Measurements from ENCODE around the gene WDR45B. TPM values are rescaled to one million over a fixed set of nuclear protein-coding genes. Genes with fewer than 3 reads are reported as not detected.
A peak's percentile ranks its signal among the peaks of the same experiment; 100 is the strongest.

WDR45B gene
- total and polyA plus RNA-seq, 7 experiments from 2014 or later: 30.5 to 91.6 (median 65.6) TPM

DNA sequence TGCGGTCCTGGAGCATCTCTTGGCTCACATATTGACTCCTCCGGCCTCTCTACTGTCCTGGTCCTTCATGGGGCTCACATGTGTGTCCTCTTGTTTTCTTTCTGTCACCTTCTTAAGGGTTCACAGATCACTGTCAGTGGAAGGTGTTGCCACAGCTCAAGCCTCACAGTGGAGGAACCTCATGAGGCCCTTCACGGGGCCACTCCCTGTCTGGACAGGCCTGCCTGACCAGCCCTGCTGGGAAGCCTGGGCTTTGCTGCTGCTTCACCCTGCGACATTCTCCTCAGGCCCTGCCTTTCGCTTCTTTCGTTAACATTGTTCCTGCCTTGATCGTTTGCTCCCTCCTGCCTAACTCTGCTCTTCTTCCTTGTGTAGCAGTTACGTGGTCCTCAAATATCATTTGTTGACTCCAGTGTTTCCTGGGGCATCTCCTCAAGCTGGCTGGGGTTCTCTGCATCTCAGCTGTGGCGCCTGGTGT, 55.9 kb downstream of the WDR45B start:
- peaks cover 0 to 10% (median 4%) of the 10 kb centered on the region in 5 donors for H3K36me3 Mint-ChIP-seq
- Histone ChIP-seq H3K27ac (ENCODE audit: low read depth, low read length) (peak overlapping the region; percentile 70), H3K27me3 (ENCODE audit: control insufficient read depth in 2 of 2, insufficient read depth in 2 of 2, low read length in 2 of 2) (no peaks in the 10 kb centered on the region), H3K9me3 (ENCODE audit: control insufficient read depth in 2 of 3, low read length in 3 of 3) (no peaks in the 10 kb centered on the region), H3K4me3 (ENCODE audit: low read length) (no peak overlapping the region), H3K36me3 (ENCODE audit: control insufficient read depth in 2 of 3, insufficient read depth in 3 of 3, low read length in 3 of 3) (peaks cover 0 to 23% (median 0%) of the 10 kb centered on the region in 3 experiments), H3K4me1 (ENCODE audit: control insufficient read depth in 2 of 2, insufficient read depth in 2 of 2, low read length in 2 of 2) (peaks cover 24 to 31% of the 10 kb centered on the region in 2 donors)
- H3K9me3 Mint-ChIP-seq: peaks cover 0 to 2% (median 0%) of the 10 kb centered on the region in 11 donors
- intact Hi-C loops (cut with micrococcal nuclease): loop anchor here in 1 of 2 donors (2.0 to 10.0 kb wide), 2 partner anchors 56 to 102 kb away; partner anchors contain the start of genes RAB40B and WDR45B
- peak overlapping the region in 9 of 10 donors; percentile 75 to 86 (median 80) for H3K4me3 Mint-ChIP-seq
- ChIA-PET CTCF (interaction anchor here (0.6 kb wide), 1 partner anchor 12 kb away, joined by 4 read pairs; no protein-coding TSS in a partner anchor), POLR2A (interaction anchor here (0.6 kb wide), 1 partner anchor 548 kb away, joined by 3 read pairs; no protein-coding TSS in a partner anchor)
- peak; percentile 14 for ATAC-seq
- no peaks in the 10 kb centered on the region for H3K27me3 Mint-ChIP-seq
- H3K4me1 Mint-ChIP-seq: peaks cover 19 to 52% (median 36%) of the 10 kb centered on the region in 7 donors
- peak overlapping the region; percentile 75 to 94 (median 90) for H3K27ac Mint-ChIP-seq
- no peak for DNase-seq

DNA sequence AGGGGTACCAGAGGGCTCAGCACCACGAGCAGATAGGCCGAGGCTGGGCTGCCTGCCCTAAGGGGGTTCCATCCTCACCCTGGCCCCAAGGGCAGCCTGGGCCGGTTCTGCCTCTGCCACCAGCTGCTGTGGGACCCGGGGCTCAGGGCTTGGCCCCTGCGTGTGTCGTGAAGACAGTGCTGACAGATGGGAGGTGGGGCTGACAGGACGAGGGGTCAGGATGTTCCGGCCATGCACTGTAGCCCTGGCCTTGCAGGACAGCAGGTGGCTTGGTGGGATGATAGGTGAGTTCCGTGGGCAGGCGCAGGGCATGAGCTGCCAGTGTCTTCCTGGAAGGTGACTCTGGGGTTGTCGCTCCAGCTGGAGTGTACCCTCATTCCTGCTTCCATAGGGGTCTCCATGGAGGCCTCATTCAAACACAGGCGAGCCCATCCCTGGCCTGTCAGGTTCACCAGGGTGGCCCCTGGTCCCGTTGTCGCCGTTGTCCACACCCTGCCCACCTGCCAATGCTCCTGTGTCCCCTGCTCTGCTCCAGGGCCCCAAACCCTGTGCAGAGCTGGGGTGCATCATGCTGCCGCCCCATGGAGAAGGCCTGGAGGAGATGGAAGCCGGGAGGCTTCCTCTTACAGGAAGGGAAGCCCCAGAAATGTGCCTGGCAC, 57.2 kb downstream of the WDR45B start:
- DNase-seq: no peak
- Histone ChIP-seq H3K9me3 (ENCODE audit: control insufficient read depth in 2 of 3, low read length in 3 of 3) (no peaks in the 10 kb centered on the region), H3K36me3 (ENCODE audit: control insufficient read depth in 2 of 3, insufficient read depth in 3 of 3, low read length in 3 of 3) (peaks cover 0 to 22% (median 4%) of the 10 kb centered on the region in 3 experiments), H3K4me3 (ENCODE audit: low read length) (no peak overlapping the region), H3K27me3 (ENCODE audit: control insufficient read depth in 2 of 2, insufficient read depth in 2 of 2, low read length in 2 of 2) (no peaks in the 10 kb centered on the region), H3K27ac (ENCODE audit: low read depth, low read length) (peak overlapping the region; percentile 70), H3K4me1 (ENCODE audit: control insufficient read depth in 2 of 2, insufficient read depth in 2 of 2, low read length in 2 of 2) (peaks cover 24 to 31% of the 10 kb centered on the region in 2 donors)
- Mint-ChIP-seq H3K4me3 (no peak overlapping the region), H3K27me3 (no peaks in the 10 kb centered on the region), H3K4me1 (peaks cover 19 to 49% (median 42%) of the 10 kb centered on the region in 7 donors), H3K9me3 (peaks cover 0 to 2% (median 0%) of the 10 kb centered on the region in 11 donors), H3K36me3 (peaks cover 5 to 14% (median 10%) of the 10 kb centered on the region in 5 donors), H3K27ac (peak overlapping the region; percentile 28 to 94 (median 90))
- ChIA-PET POLR2A (no interaction called here), CTCF (no interaction called here)
- intact Hi-C loops (cut with micrococcal nuclease): loop anchor here in 1 of 2 donors (10.0 kb wide), 1 partner anchor 104 kb away; the partner anchor contains the start of gene RAB40B
- no peak for ATAC-seq

DNA sequence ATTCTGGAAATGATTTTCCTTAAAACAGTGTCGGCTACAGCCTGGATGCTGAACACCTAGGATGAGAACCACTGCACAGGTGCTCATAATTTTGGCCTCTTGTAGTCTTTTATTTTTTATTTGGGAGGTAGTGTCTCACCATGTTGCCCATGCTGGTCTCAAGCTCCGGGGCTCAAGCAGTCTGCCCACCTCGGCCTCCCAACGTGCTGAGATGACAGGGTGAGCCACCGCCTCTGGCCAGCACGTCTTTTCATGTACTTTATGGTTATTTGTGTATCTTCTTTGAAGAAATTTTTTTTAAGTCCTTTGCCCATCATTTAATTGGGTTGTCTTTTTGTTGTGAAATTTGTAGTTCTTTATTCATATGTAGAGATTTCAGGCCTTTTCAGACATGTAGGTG, 58.0 kb downstream of the WDR45B start:
- Histone ChIP-seq H3K36me3 (ENCODE audit: control insufficient read depth in 2 of 3, insufficient read depth in 3 of 3, low read length in 3 of 3) (peaks cover 4 to 26% (median 7%) of the 10 kb centered on the region in 3 experiments), H3K27ac (ENCODE audit: low read depth, low read length) (no peak overlapping the region), H3K4me3 (ENCODE audit: low read length) (no peak overlapping the region), H3K27me3 (ENCODE audit: control insufficient read depth in 2 of 2, insufficient read depth in 2 of 2, low read length in 2 of 2) (no peaks in the 10 kb centered on the region), H3K4me1 (ENCODE audit: control insufficient read depth in 2 of 2, insufficient read depth in 2 of 2, low read length in 2 of 2) (peaks cover 24 to 28% of the 10 kb centered on the region in 2 donors), H3K9me3 (ENCODE audit: control insufficient read depth in 2 of 3, low read length in 3 of 3) (no peaks in the 10 kb centered on the region)
- CTCF ChIA-PET: no interaction called here
- Mint-ChIP-seq H3K27me3 (no peaks in the 10 kb centered on the region), H3K9me3 (peaks cover 0 to 2% (median 0%) of the 10 kb centered on the region in 11 donors), H3K4me1 (peaks cover 19 to 44% (median 38%) of the 10 kb centered on the region in 7 donors), H3K36me3 (peaks cover 5 to 17% (median 10%) of the 10 kb centered on the region in 5 donors), H3K4me3 (no peak overlapping the region), H3K27ac (peak overlapping the region; percentile 28 to 94 (median 87))
- POLR2A ChIA-PET: no interaction called here
- DNase-seq: no peak
- ATAC-seq: no peak
- intact Hi-C loops (cut with micrococcal nuclease): loop anchor here in 1 of 2 donors (10.0 kb wide), 1 partner anchor 105 kb away; the partner anchor contains the start of gene RAB40B

DNA sequence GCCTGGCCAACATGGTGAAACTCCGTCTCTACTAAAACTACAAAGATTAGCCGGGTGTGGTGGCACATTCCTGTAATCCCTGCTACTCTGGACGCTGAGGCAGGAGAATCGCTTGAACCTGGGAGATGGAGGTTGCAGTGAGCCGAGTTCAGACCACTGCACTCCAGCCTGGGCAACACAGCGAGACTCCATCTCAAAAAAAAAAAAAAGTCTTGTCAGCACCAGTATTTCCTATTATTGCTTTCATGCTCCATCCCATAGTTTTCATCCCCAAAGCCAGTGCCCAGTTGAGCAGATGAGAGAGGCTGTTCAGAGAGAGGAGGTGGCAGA, 58.4 kb downstream of the WDR45B start:
- Mint-ChIP-seq H3K36me3 (peaks cover 5 to 18% (median 10%) of the 10 kb centered on the region in 5 donors), H3K4me3 (no peak overlapping the region), H3K4me1 (peaks cover 16 to 42% (median 34%) of the 10 kb centered on the region in 7 donors), H3K27ac (peak overlapping the region in 8 of 9 donors; percentile 31 to 94 (median 87)), H3K27me3 (no peaks in the 10 kb centered on the region), H3K9me3 (peaks cover 0 to 2% (median 0%) of the 10 kb centered on the region in 11 donors)
- H3K9me3 ChIP-seq (ENCODE audit: control insufficient read depth in 2 of 3, low read length in 3 of 3): no peaks in the 10 kb centered on the region
- no peak for ATAC-seq
- CTCF ChIA-PET: no interaction called here
- POLR2A ChIA-PET: no interaction called here
- no peaks in the 10 kb centered on the region for H3K27me3 ChIP-seq (ENCODE audit: control insufficient read depth in 2 of 2, insufficient read depth in 2 of 2, low read length in 2 of 2)
- H3K4me1 ChIP-seq (ENCODE audit: control insufficient read depth in 2 of 2, insufficient read depth in 2 of 2, low read length in 2 of 2): peaks cover 24% of the 10 kb centered on the region in 2 donors
- H3K27ac ChIP-seq (ENCODE audit: low read depth, low read length): no peak overlapping the region
- no peak for DNase-seq
- peaks cover 4 to 30% (median 7%) of the 10 kb centered on the region in 3 experiments for H3K36me3 ChIP-seq (ENCODE audit: control insufficient read depth in 2 of 3, insufficient read depth in 3 of 3, low read length in 3 of 3)
- intact Hi-C loops (cut with micrococcal nuclease): loop anchor here in 1 of 2 donors (10.0 kb wide), 1 partner anchor 105 kb away; the partner anchor contains the start of gene RAB40B
- H3K4me3 ChIP-seq (ENCODE audit: low read length): no peak overlapping the region

DNA sequence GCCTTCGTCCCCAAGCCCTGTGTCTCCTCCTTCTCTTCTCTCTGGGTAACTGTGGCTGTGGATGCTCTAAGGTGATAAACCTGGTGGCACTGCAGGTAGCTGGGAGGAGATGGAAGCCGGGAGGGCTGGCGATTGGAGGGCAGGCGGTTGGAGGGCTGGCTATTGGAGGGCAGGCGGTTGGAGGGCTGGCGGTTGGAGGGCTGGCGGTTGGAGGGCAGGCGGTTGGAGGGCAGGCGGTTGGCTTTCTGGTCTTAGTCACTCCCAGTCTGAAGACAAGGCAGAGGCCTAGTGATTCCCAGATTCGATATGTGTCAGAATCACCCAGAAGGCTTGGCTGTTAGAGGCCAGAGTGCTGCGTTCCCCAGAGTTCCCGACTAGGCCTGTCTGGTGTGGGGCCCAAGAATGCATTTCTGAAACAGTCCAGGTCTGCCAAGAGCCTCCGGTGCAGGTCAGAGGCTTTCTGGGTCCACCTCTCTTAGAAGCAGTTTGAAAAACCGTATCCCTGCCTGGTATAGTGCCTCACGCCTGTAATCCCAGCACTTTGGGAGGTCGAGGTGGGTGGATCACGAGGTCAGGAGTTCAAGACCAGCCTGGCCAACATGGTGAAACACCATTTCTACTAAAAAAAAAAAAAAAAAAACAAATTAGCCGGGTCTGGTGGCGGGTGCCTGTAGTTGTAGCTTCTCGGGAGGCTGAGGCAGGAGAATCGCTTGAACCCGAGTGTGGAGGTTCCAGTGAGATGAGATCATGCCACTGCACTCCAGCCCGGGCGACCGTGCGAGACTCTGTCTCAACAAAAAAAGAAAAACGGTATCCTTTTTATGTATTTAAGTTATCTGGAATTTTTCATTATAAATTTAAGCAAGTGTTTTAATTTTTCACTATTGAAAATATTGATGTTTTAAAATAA, 59.7 kb downstream of the WDR45B start:
- Mint-ChIP-seq H3K4me3 (no peak overlapping the region), H3K9me3 (peaks cover 0 to 2% (median 0%) of the 10 kb centered on the region in 11 donors), H3K27me3 (no peaks in the 10 kb centered on the region), H3K27ac (peak overlapping the region in 2 of 9 donors; percentile 38 to 45), H3K36me3 (peaks cover 5 to 17% (median 10%) of the 10 kb centered on the region in 5 donors), H3K4me1 (peaks cover 7 to 31% (median 21%) of the 10 kb centered on the region in 7 donors)
- peaks cover 12 to 13% of the 10 kb centered on the region in 2 donors for H3K4me1 ChIP-seq (ENCODE audit: control insufficient read depth in 2 of 2, insufficient read depth in 2 of 2, low read length in 2 of 2)
- H3K36me3 ChIP-seq (ENCODE audit: control insufficient read depth in 2 of 3, insufficient read depth in 3 of 3, low read length in 3 of 3): peaks cover 4 to 41% (median 11%) of the 10 kb centered on the region in 3 experiments
- intact Hi-C loops (cut with micrococcal nuclease): no loop called here
- H3K9me3 ChIP-seq (ENCODE audit: control insufficient read depth in 2 of 3, low read length in 3 of 3): no peaks in the 10 kb centered on the region
- ChIA-PET CTCF (no interaction called here), POLR2A (no interaction called here)
- H3K27me3 ChIP-seq (ENCODE audit: control insufficient read depth in 2 of 2, insufficient read depth in 2 of 2, low read length in 2 of 2): no peaks in the 10 kb centered on the region
- ATAC-seq (no peak), DNase-seq (no peak)
- H3K4me3 ChIP-seq (ENCODE audit: low read length): no peak overlapping the region
- H3K27ac ChIP-seq (ENCODE audit: low read depth, low read length): no peak overlapping the region
